Naive thymus-derived CD4-positive, alpha-beta T cell (primary cell): ENCODE results near the gene SNX24. TPM values are rescaled to one million over a fixed set of nuclear protein-coding genes. Genes with fewer than 3 reads are reported as not detected.
"Not testable (repeated sequence)": the region's sequence is repeated elsewhere in the genome, so short reads cannot be mapped to it uniquely, and the experiment has no call there.

Experiments
- ATAC-seq: fragments of 150-1000 bp; cut with Tn5 transposase; 2 replicates; pipeline ENCODE4 v1.10.0; 2021; ENCODE audit warnings: mild to moderate bottlenecking, moderate library complexity
- CTCF ChIA-PET: fragments of 350-600 bp; sonication (Branson Sonifier 250); formaldehyde crosslinking; loops from one replicate; lab custom pipeline; 2021; ENCODE audit warnings: antibody characterized with exemption; lab: Charles Lee
- POLR2A ChIA-PET: fragments of 350-600 bp; sonication (Branson Sonifier 250); formaldehyde crosslinking; loops from one replicate; lab custom pipeline; 2021; ENCODE audit warnings: antibody characterized with exemption, inconsistent platforms; lab: Charles Lee
- DNase-seq, 9 donors: peaks; one replicate each; pipeline versions ENCODE4 v3.0.0 to v3.0.0-alpha.2; 2020 to 2022; ENCODE audit warnings: mixed read lengths in 1 of 9
- H3K27ac ChIP-seq: one replicate; pipeline ENCODE4 v1.7.0; 2013; ENCODE audit warnings: mild to moderate bottlenecking, low read depth, low read length, moderate library complexity
- H3K27me3 ChIP-seq, 2 donors: one replicate each; pipeline ENCODE4 v1.7.0; 2013; ENCODE audit warnings: low read length in 2 of 2, mild to moderate bottlenecking in 2 of 2, moderate library complexity in 2 of 2; ENCODE audit not compliant: control insufficient read depth in 2 of 2, insufficient read depth in 2 of 2
- H3K36me3 ChIP-seq, 3 experiments: 1 replicate in 2 of 3; 2 replicates in 1 of 3; pipeline ENCODE4 v1.7.0; 2013; ENCODE audit warnings: low read length in 3 of 3, mild to moderate bottlenecking in 3 of 3, moderate library complexity in 1 of 3; ENCODE audit not compliant: insufficient read depth in 3 of 3, control insufficient read depth in 2 of 3
- H3K4me1 ChIP-seq, 2 donors: one replicate each; pipeline ENCODE4 v1.7.0; 2013; ENCODE audit warnings: low read length in 2 of 2, mild to moderate bottlenecking in 2 of 2, moderate library complexity in 1 of 2; ENCODE audit not compliant: control insufficient read depth in 2 of 2, insufficient read depth in 2 of 2
- H3K4me3 ChIP-seq: 2 replicates; pipeline ENCODE4 v1.7.0; 2013; ENCODE audit warnings: mild to moderate bottlenecking, low read length
- H3K9me3 ChIP-seq, 3 experiments: 1 replicate in 2 of 3; 2 replicates in 1 of 3; pipeline ENCODE4 v1.7.0; 2013; ENCODE audit warnings: low read length in 3 of 3; ENCODE audit not compliant: control insufficient read depth in 2 of 3
- H3K27ac Mint-ChIP-seq, 9 donors: one replicate each; pipeline ENCODE4 v1.8.0; 2020 to 2022; ENCODE audit warnings: mixed read lengths in 9 of 9, mild to moderate bottlenecking in 8 of 9, moderate library complexity in 5 of 9, inconsistent platforms in 2 of 9
- H3K27me3 Mint-ChIP-seq, 5 donors: one replicate each; pipeline ENCODE4 v1.8.0; 2021 to 2022; ENCODE audit warnings: mixed read lengths in 5 of 5, mild to moderate bottlenecking in 1 of 5
- H3K36me3 Mint-ChIP-seq, 5 donors: one replicate each; pipeline ENCODE4 v1.8.0; 2020 to 2022; ENCODE audit warnings: mixed read lengths in 5 of 5, mild to moderate bottlenecking in 3 of 5, inconsistent platforms in 1 of 5
- H3K4me1 Mint-ChIP-seq, 7 donors: one replicate each; pipeline ENCODE4 v1.8.0; 2020 to 2022; ENCODE audit warnings: mixed read lengths in 7 of 7, mild to moderate bottlenecking in 3 of 7, inconsistent platforms in 1 of 7
- H3K4me3 Mint-ChIP-seq, 10 donors: one replicate each; pipeline ENCODE4 v1.8.0; 2020 to 2022; ENCODE audit warnings: mild to moderate bottlenecking in 10 of 10, mixed read lengths in 10 of 10, moderate library complexity in 6 of 10, inconsistent platforms in 2 of 10
- H3K9me3 Mint-ChIP-seq, 11 donors: one replicate each; pipeline ENCODE4 v1.8.0; 2020 to 2022; ENCODE audit warnings: mixed read lengths in 11 of 11, mild to moderate bottlenecking in 4 of 11, inconsistent platforms in 1 of 11, moderate library complexity in 1 of 11
- intact Hi-C, 2 donors: fragments of 100-400 bp; cut with micrococcal nuclease; formaldehyde crosslinking; loops; one replicate each; pipeline ENCODE4 v1.15.1; 2023
- polyA plus RNA-seq, 2 donors: library from polyadenylated mRNA; unstranded; fragments of 300-500 nt; fragmentation: Illumina TruSeq; gene quantifications; one replicate each; pipeline ENCODE4 v1.2.3, GENCODE V29; 2021
- total RNA-seq, 6 experiments: library from RNA in 5 of 6; stranded (reverse) in 5 of 6; gene quantifications; 1 replicate in 5 of 6; 2 replicates in 1 of 6; pipeline ENCODE4 v1.2.3 and lab custom pipeline; 2021 to 2026

SNX24 gene
- total and polyA plus RNA-seq, 7 experiments from 2014 or later = 1.2 to 3.5 (median 2.1) TPM

GRCh38 chr5:122846051-122846550 lies 688 bp downstream of the SNX24 start:
- Histone ChIP-seq H3K9me3 (no peaks in the 10 kb centered on the region), H3K27ac (peak overlapping the region; percentile 65), H3K4me3 (peak overlapping the region; percentile 46), H3K4me1 (peaks cover 10 to 11% of the 10 kb centered on the region in 2 donors), H3K27me3 (no peaks in the 10 kb centered on the region), H3K36me3 (no peaks in the 10 kb centered on the region)
- ATAC-seq (no peak), DNase-seq (peak in 1 of 9 donors; percentile 4)
- intact Hi-C loops = loop anchor here (5.0 to 10.0 kb wide), 2 partner anchors 579 to 666 kb away; partner anchors contain the start of genes CEP120 (in 1 of the 2) and CSNK1G3 (in 1 of the 2)
- Mint-ChIP-seq H3K27me3 (peaks cover 0 to 33% (median 5%) of the 10 kb centered on the region in 5 donors), H3K4me1 (peaks cover 19 to 40% (median 27%) of the 10 kb centered on the region in 7 donors), H3K36me3 (peaks cover 0 to 4% (median 0%) of the 10 kb centered on the region in 5 donors), H3K27ac (peak overlapping the region in 8 of 9 donors; percentile 71 to 88 (median 77)), H3K9me3 (no peaks in the 10 kb centered on the region), H3K4me3 (peak overlapping the region; percentile 35 to 88 (median 82))
- CTCF ChIA-PET = interaction anchor here (0.7 kb wide), 2 partner anchors 80 to 905 kb away, joined by 3 to 6 read pairs; no protein-coding TSS in a partner anchor
- POLR2A ChIA-PET = interaction anchor here (0.6 kb wide), 1 partner anchor 578 kb away, joined by 4 read pairs; the partner anchor contains the start of gene CEP120

GRCh38 chr5:122847687-122848081 lies 2.3 kb downstream of the SNX24 start:
- H3K36me3 ChIP-seq = no peaks in the 10 kb centered on the region
- no peak overlapping the region for H3K27ac ChIP-seq
- no peaks in the 10 kb centered on the region for H3K27me3 ChIP-seq
- H3K4me3 ChIP-seq = no peak overlapping the region
- Mint-ChIP-seq H3K27me3 (peaks cover 0 to 24% (median 0%) of the 10 kb centered on the region in 5 donors), H3K36me3 (no peaks in the 10 kb centered on the region), H3K9me3 (no peaks in the 10 kb centered on the region), H3K27ac (peak overlapping the region in 4 of 9 donors; percentile 23 to 88 (median 76)), H3K4me3 (peak overlapping the region in 2 of 10 donors; percentile 16 to 38), H3K4me1 (peaks cover 13 to 40% (median 27%) of the 10 kb centered on the region in 7 donors)
- CTCF ChIA-PET = interaction anchor here (1.2 kb wide), 1 partner anchor 35 kb away, joined by 6 read pairs; no protein-coding TSS in a partner anchor
- no peaks in the 10 kb centered on the region for H3K9me3 ChIP-seq
- no peak for ATAC-seq
- POLR2A ChIA-PET = no interaction called here
- no peak for DNase-seq
- intact Hi-C loops = loop anchor here (5.0 to 10.0 kb wide), 2 partner anchors 577 to 665 kb away; partner anchors contain the start of genes CEP120 (in 1 of the 2) and CSNK1G3 (in 1 of the 2)
- H3K4me1 ChIP-seq = peaks cover 10 to 11% of the 10 kb centered on the region in 2 donors

- H3K4me3 Mint-ChIP-seq = no peak overlapping the region
- no peak for DNase-seq
- H3K4me1 Mint-ChIP-seq = peaks cover 6 to 24% (median 17%) of the 10 kb centered on the region in 7 donors
- Histone ChIP-seq H3K4me1 (peaks cover 0 to under 1% of the 10 kb centered on the region in 2 donors), H3K36me3 (no peaks in the 10 kb centered on the region), H3K27ac (no peak overlapping the region), H3K9me3 (no peaks in the 10 kb centered on the region), H3K4me3 (no peak overlapping the region), H3K27me3 (no peaks in the 10 kb centered on the region)
- H3K27ac Mint-ChIP-seq = peak overlapping the region in 3 of 9 donors; percentile 1 to 35 (median 28)
- CTCF ChIA-PET = no interaction called here
- POLR2A ChIA-PET = no interaction called here
- H3K9me3 Mint-ChIP-seq = no peaks in the 10 kb centered on the region
- ATAC-seq = no peak
- H3K27me3 Mint-ChIP-seq = peaks cover 0 to 15% (median 0%) of the 10 kb centered on the region in 5 donors
- intact Hi-C loops = loop anchor here (5.0 to 10.0 kb wide), 2 partner anchors 575 to 663 kb away; partner anchors contain the start of genes CEP120 (in 1 of the 2) and CSNK1G3 (in 1 of the 2)
- H3K36me3 Mint-ChIP-seq = no peaks in the 10 kb centered on the region
Measured at GRCh38 chr5:122849771-122850170, 4.4 kb downstream of the SNX24 start.

DNA sequence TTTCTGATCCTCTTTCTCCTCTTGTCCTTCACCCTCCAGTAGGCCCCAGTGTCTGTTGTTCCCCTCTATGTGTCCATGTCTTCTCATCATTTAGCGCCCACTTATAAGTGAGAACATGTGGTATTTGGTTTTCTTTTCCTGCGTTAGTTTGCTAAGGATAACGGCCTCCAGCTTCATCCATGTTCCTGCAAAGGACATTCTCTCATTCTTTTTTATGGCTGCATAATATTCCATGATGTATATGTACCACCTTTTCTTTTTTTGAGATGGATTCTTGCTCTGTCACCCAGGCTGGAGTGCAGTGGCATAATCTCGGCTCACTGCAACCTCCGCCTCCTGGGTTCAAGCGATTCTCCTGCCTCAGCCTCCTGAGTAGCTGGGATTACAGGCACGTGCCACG lies 12.1 kb downstream of the SNX24 start:
- intact Hi-C loops, H3K27me3 ChIP-seq, CTCF ChIA-PET, H3K4me3 Mint-ChIP-seq, ATAC-seq, H3K36me3 Mint-ChIP-seq, POLR2A ChIA-PET, H3K9me3 Mint-ChIP-seq, H3K36me3 ChIP-seq, H3K4me1 ChIP-seq, H3K4me3 ChIP-seq, H3K9me3 ChIP-seq, H3K27ac Mint-ChIP-seq, H3K4me1 Mint-ChIP-seq, DNase-seq, H3K27ac ChIP-seq: not testable (repeated sequence)
- peaks cover 0 to 11% (median 0%) of the 10 kb centered on the region in 5 donors for H3K27me3 Mint-ChIP-seq

- H3K36me3 Mint-ChIP-seq = peaks cover 0 to 9% (median 4%) of the 10 kb centered on the region in 5 donors
- CTCF ChIA-PET = no interaction called here
- H3K27ac ChIP-seq = no peak overlapping the region
- no peak for DNase-seq
- POLR2A ChIA-PET = no interaction called here
- intact Hi-C loops = no loop called here
- H3K27ac Mint-ChIP-seq = no peak overlapping the region
- no peaks in the 10 kb centered on the region for H3K27me3 ChIP-seq
- H3K4me3 Mint-ChIP-seq = no peak overlapping the region
- no peak overlapping the region for H3K4me3 ChIP-seq
- no peaks in the 10 kb centered on the region for H3K9me3 ChIP-seq
- ATAC-seq = no peak
- H3K36me3 ChIP-seq = no peaks in the 10 kb centered on the region
- H3K27me3 Mint-ChIP-seq = peaks cover 0 to 11% (median 0%) of the 10 kb centered on the region in 5 donors
- no peaks in the 10 kb centered on the region for H3K4me1 Mint-ChIP-seq
- peaks cover 0 to 3% (median 0%) of the 10 kb centered on the region in 11 donors for H3K9me3 Mint-ChIP-seq
- no peaks in the 10 kb centered on the region for H3K4me1 ChIP-seq
Measured at GRCh38 chr5:122858451-122858850, 13.0 kb downstream of the SNX24 start.

GRCh38 chr5:122863240-122863639 lies 17.8 kb downstream of the SNX24 start:
- H3K27ac Mint-ChIP-seq = no peak overlapping the region
- no peak overlapping the region for H3K4me3 Mint-ChIP-seq
- DNase-seq = no peak
- ATAC-seq = no peak
- H3K4me3 ChIP-seq = no peak overlapping the region
- intact Hi-C loops = no loop called here
- no peaks in the 10 kb centered on the region for H3K27me3 ChIP-seq
- ChIA-PET CTCF (no interaction called here), POLR2A (no interaction called here)
- H3K27ac ChIP-seq = no peak overlapping the region
- no peaks in the 10 kb centered on the region for H3K9me3 ChIP-seq
- peaks cover 0 to 4% (median 0%) of the 10 kb centered on the region in 5 donors for H3K36me3 Mint-ChIP-seq
- H3K9me3 Mint-ChIP-seq = peaks cover 0 to 3% (median 0%) of the 10 kb centered on the region in 11 donors
- H3K27me3 Mint-ChIP-seq = peaks cover 0 to 11% (median 0%) of the 10 kb centered on the region in 5 donors
- H3K4me1 ChIP-seq = no peaks in the 10 kb centered on the region
- no peaks in the 10 kb centered on the region for H3K4me1 Mint-ChIP-seq
- H3K36me3 ChIP-seq = no peaks in the 10 kb centered on the region
